IPS-18c (cell line): ENCODE measurements around the gene EPPIN.

Experiments used
- H3K4me3 ChIP-seq: 2 replicates; pipeline ENCODE4 v1.7.0; 2013; ENCODE audit warnings: low read depth, mild to moderate bottlenecking, low read length, moderate library complexity; ENCODE audit not compliant: insufficient read depth
- H3K9me3 ChIP-seq: one replicate; pipeline ENCODE4 v1.6.1; 2013; ENCODE audit warnings: mild to moderate bottlenecking, low read length, moderate library complexity; ENCODE audit not compliant: control insufficient read depth, insufficient read depth

Gene EPPIN

GRCh38 chr20:45548410-45548809 is 1.2 kb upstream of the EPPIN start:
- H3K4me3 ChIP-seq: no peak overlapping the region
- H3K9me3 ChIP-seq: no peaks in the 10 kb centered on the region

DNA sequence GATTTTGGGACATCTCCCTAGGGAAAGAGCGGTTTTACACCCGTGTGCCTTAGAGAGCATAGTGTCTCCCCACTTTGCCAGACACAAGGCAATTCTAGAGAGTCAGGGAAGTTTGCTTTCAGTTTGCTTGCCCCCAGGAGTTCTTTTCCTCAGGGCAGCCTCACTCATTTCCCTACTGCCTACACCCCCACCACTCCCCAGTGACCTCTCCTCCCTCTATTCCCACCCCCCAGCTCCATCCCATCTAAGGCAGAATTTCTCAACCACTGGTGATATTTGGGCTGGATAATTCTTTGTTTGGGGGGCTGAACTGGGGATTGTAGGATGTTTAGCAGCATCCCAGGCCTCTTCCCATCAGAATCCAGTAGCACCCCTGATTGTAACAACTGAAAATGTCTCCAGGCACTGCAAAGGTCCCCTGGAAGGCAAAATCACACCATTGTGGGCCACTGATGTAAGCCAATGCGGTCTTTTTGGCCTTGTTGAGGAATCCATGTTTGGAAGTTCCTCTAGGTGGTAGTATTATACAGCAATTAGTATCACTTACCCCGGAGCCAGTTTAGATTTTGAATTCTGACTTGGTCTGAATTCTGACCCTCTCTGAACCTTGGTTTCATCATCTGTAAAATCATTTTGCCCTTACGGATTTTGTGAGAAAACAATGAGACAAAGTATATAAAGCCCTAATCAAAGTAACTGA is 1.3 kb downstream of the EPPIN start:
- Histone ChIP-seq H3K4me3 (no peak overlapping the region), H3K9me3 (no peaks in the 10 kb centered on the region)

GRCh38 chr20:45545351-45545750 is 1.9 kb downstream of the EPPIN start:
- Histone ChIP-seq H3K9me3 (no peaks in the 10 kb centered on the region), H3K4me3 (no peak overlapping the region)

- Histone ChIP-seq H3K4me3 (no peak within 1 kb of the TSS), H3K9me3 (no peaks in the 10 kb centered on the region)
Observed at GRCh38 chr20:45539382-45539781, 7.8 kb downstream of the EPPIN start, which contains the start of gene WFDC6. WFDC6 (minus strand) TSS chr20:45539482; CDS start chr20:45539407, 75 bp downstream.

GRCh38 chr20:45538209-45538799 is 8.9 kb downstream of the EPPIN start:
- H3K9me3 ChIP-seq: no peaks in the 10 kb centered on the region
- H3K4me3 ChIP-seq: no peak overlapping the region

DNA sequence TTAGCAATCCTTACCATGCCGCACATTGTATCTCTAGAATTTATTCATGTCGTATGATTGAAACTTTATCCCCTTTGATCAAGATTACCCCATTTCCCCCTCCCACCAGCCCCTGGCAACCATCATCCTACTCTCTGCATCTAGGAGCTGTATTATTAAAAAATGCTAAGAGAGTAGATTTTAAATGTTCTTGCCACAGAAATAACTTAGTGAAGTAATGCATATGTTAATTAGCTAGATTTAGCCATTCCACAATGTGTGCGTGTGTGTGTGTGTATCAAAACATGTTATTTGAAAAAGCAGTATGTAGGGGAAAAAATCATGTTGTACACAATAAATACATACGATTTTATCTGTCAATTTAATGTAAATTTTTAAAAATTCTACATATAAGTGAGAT is 19.9 kb downstream of the EPPIN start:
- Histone ChIP-seq H3K9me3 (no peaks in the 10 kb centered on the region), H3K4me3 (no peak overlapping the region)

- no peak overlapping the region for H3K4me3 ChIP-seq
- H3K9me3 ChIP-seq: no peaks in the 10 kb centered on the region
Observed at GRCh38 chr20:45523821-45524220, 23.4 kb downstream of the EPPIN start.

GRCh38 chr20:45518282-45518681 is 28.9 kb downstream of the EPPIN start:
- H3K9me3 ChIP-seq: no peaks in the 10 kb centered on the region
- no peak overlapping the region for H3K4me3 ChIP-seq

DNA sequence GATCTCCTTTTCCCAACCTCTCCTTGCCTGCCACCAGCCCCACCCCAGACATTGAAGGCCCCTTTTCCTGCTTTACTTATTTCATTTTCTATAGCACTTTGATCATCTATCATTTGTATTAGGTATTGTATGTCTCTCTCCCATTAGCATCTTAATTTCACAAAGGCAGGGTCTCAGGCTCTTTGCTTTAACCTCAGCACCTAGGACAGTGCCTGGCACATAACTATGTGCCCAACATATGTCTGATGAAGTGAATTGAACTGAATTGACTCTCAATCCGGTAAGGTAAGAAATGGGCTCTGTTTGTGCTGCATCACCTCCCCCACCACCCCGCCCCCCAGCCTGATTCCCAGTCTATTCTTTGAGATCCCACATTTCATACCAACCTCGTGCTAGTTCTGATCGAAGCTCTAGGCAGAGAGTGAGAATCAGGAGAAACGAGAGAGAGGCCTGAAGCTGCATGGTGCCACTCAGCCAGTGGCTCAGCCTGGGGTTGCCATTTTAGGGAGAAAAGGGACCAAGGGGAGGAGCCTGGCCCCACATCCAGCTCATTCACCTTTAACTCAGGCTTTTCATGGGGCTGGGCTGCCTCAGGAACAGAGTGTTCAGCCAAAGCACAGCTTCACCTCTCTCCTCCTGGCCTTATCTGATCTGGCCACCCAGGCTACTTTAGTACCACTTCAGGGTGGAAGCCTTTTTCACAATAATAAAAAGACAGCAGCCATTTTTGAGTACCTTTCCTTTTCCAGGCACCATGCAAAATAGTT is 31.9 kb downstream of the EPPIN start, which contains the start of gene SPINT3:
TSS of gene SPINT3 (minus strand) at position 476 of the 767 bp plus-strand sequence. CDS start at position 462, 14 bp downstream.
- Histone ChIP-seq H3K9me3 (no peaks in the 10 kb centered on the region), H3K4me3 (no peak within 1 kb of the TSS)

GRCh38 chr20:45510242-45510862 is 36.8 kb downstream of the EPPIN start:
- peaks cover 2% of the 10 kb centered on the region for H3K9me3 ChIP-seq
- no peak overlapping the region for H3K4me3 ChIP-seq

DNA sequence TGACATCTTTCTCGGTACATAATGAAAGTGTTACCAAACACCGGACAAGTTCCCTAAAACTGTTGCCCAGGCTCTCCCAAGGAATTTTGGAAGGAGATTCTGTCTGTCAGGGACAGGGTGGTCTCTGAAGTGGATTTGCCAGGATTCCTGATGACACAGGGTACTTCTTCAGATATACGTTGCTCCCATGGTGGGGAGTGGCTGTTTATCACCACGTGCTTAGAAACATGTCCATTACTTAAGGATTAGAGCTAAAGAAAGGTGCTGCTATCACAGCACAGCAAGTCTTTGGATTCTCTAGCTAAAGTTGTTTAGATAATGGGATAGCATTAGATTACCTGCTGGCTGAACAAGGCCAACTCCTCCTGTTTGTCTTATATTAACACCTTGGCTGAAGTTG is 38.1 kb downstream of the EPPIN start:
- H3K4me3 ChIP-seq: no peak overlapping the region
- H3K9me3 ChIP-seq: peaks cover 2% of the 10 kb centered on the region

- Histone ChIP-seq H3K9me3 (peaks cover 2% of the 10 kb centered on the region), H3K4me3 (no peak overlapping the region)
Observed at GRCh38 chr20:45508068-45508886, 38.9 kb downstream of the EPPIN start.

- peaks cover 2% of the 10 kb centered on the region for H3K9me3 ChIP-seq
- no peak overlapping the region for H3K4me3 ChIP-seq
Observed at GRCh38 chr20:45507011-45507820, 40.0 kb downstream of the EPPIN start.

DNA sequence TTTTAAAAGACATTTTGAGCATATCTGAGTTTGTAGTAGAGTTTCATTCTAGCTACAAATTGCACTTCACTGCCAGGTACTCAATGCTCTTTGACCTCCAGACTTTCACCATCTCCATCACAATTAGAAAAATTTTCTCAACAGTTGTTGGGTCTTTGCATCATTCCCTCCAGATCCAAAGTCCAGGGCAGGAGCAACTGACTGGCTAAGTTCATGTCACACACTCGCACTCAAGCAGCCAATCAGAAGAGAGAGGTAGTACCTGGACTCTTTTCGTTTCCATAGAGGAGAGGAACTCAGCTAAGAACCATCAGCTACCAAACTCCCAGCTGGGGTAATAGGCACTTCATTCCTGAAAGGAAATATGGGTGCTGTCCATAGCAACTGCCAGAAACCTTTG is 40.8 kb downstream of the EPPIN start:
- H3K9me3 ChIP-seq: peaks cover 2% of the 10 kb centered on the region
- no peak overlapping the region for H3K4me3 ChIP-seq

GRCh38 chr20:45503403-45503802 is 43.8 kb downstream of the EPPIN start:
- H3K9me3 ChIP-seq: peaks cover 2% of the 10 kb centered on the region
- H3K4me3 ChIP-seq: no peak overlapping the region

DNA sequence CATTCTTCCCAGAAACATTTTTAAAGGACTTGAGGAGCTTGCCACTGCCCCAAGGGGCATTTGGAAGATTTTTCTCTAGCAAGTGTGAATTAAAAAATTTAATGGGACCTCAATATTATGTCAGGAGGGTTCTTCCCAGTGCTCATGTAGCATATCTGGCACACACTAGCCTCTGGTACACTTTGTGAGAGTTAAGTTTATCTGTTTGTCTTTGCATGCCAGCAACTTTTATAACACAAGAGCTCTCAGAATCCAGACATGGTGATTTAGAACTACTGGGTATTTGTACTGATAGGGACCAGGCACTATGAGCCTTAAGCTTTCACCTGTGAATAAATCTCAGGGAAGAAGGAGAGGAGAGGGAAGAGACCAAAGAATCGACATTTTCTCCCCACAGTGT is 44.6 kb downstream of the EPPIN start:
- Histone ChIP-seq H3K4me3 (no peak overlapping the region), H3K9me3 (peaks cover 2% of the 10 kb centered on the region)
